ENCODE results near the gene XYLT2. TPM values are rescaled to one million over a fixed set of nuclear protein-coding genes. Genes with fewer than 3 reads are reported as not detected.
"Not testable (repeated sequence)": the region's sequence is repeated elsewhere in the genome, so short reads cannot be mapped to it uniquely, and the experiment has no call there.

The XYLT2 gene
- total RNA-seq, result 10 to 100 TPM; 17.7 to 41.3 (median 27.1) TPM

DNA sequence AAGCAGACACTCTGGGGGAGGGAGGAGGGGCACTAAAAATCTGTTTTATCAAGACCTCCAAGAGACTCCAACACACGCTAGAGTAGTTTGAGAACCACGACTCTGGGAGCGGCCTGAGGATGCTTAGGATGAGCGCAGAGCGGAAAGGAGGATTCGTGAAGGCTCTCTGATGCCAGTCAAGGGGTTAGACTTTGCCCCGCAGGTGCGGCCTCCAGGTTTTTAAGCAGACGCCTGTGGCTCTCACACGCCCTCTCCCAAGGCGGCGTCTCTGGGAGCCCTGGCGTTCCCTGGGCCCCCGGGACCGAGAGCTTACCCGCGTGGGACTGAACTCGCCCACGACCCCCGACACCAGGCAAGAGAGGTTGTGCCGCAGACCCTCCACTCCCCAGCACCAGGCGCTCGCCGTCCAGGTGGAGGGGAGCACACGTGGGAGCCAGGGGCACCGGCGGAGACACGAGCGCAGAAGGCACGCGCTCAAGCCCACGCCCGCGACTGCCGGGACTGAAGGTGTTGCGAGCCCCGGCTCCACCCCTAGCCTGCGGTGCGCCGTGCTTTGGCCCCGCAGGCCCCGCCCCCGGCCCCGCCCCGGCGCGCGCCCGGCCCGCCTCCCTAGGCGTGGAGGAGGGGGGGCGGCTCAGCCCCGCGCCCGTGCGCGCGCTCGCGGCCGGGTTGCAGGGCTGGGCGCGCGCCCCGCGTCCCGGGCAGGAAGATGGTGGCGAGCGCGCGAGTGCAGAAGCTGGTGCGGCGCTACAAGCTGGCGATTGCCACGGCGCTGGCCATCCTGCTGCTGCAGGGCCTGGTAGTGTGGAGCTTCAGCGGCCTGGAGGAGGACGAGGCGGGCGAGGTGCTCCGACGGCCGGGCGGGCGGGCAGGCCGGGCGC, at the start of gene XYLT2:
Gene XYLT2, plus strand, starts transcription at position 695 of the 881 bp plus-strand sequence. Its CDS starts 15 bp downstream, at position 710.
- TF ChIP-seq, protein P1, sequence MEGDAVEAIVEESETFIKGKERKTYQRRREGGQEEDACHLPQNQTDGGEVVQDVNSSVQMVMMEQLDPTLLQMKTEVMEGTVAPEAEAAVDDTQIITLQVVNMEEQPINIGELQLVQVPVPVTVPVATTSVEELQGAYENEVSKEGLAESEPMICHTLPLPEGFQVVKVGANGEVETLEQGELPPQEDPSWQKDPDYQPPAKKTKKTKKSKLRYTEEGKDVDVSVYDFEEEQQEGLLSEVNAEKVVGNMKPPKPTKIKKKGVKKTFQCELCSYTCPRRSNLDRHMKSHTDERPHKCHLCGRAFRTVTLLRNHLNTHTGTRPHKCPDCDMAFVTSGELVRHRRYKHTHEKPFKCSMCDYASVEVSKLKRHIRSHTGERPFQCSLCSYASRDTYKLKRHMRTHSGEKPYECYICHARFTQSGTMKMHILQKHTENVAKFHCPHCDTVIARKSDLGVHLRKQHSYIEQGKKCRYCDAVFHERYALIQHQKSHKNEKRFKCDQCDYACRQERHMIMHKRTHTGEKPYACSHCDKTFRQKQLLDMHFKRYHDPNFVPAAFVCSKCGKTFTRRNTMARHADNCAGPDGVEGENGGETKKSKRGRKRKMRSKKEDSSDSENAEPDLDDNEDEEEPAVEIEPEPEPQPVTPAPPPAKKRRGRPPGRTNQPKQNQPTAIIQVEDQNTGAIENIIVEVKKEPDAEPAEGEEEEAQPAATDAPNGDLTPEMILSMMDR (IDR thresholded peaks at IDR 0.05), result no peak
- TF ChIP-seq POLR2A (IDR thresholded peaks at IDR 0.05), result peak; percentile 8 to 26
- peaks cover 0 to 19% (median 8%) of the 10 kb centered on the region in 4 donors for H3K4me1 ChIP-seq
- H3K27ac ChIP-seq, result peak within 1 kb of the TSS; percentile 54 to 85 (median 72)
- H3K4me3 ChIP-seq, result peak within 1 kb of the TSS; percentile 80 to 99 (median 86)
- no peaks in the 10 kb centered on the region for H3K36me3 ChIP-seq
- H3K27me3 ChIP-seq, result no peaks in the 10 kb centered on the region
- H3K9me3 ChIP-seq, result no peaks in the 10 kb centered on the region
- peak; percentile 88 to 96 (median 92) for DNase-seq

DNA sequence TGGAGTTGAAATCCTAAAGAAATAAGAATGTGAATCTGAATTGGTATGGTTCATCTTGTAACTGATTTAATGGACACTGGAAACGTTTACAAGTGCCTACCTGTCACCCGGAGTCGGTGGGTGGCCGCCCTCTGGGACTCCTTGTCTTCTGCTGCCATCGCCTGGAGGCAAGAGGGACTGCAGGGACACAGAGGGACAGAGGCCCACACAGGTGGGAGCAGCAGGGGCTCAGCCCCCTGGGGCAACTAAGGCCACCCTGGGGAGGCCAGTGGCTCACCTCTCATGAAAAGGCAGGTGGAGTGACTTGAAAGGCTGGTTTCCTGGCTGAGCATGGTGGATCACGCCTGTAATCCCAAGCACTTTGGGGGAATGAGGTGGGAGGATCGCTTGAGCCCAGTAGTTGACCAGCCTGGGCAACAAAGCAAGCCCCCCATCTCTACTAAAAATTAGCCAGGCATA, 48.5 kb upstream of the XYLT2 start:
- DNase-seq, result peak; percentile 71 to 90 (median 80)
- no peaks in the 10 kb centered on the region for H3K27me3 ChIP-seq
- H3K4me1 ChIP-seq, result no peaks in the 10 kb centered on the region
- H3K36me3 ChIP-seq, result no peaks in the 10 kb centered on the region
- H3K9me3 ChIP-seq, result no peaks in the 10 kb centered on the region
- no peak overlapping the region for H3K27ac ChIP-seq
- TF ChIP-seq POLR2A (IDR thresholded peaks at IDR 0.05), result no peak
- TF ChIP-seq, protein P1 (IDR thresholded peaks at IDR 0.05), result peak; percentile 75 to 98 (median 92)
- H3K4me3 ChIP-seq, result no peak overlapping the region

DNA sequence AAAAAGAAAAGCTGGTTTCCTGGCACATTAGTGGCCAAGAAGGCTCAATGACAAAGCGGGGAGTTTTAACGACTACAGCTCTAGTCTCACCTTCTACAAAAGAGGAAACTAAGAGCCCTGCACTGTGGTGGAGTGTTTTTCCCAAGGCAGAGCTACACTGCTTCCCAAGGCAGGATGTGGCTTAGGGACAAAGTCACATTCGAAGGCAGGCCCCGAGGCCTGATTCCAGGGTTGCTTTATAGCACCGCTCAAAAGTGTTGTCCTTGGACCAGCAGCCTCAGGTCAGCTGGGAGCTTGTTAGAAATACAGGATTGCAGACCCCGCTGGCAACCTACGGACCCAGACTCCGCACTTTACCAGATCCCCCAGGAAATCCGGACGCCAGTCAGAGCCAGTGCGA, 47.9 kb upstream of the XYLT2 start:
- DNase-seq, result no peak
- H3K27ac ChIP-seq, result no peak overlapping the region
- H3K4me3 ChIP-seq, result no peak overlapping the region
- no peaks in the 10 kb centered on the region for H3K36me3 ChIP-seq
- H3K27me3 ChIP-seq, result no peaks in the 10 kb centered on the region
- no peaks in the 10 kb centered on the region for H3K4me1 ChIP-seq
- no peak for TF ChIP-seq POLR2A (IDR thresholded peaks at IDR 0.05)
- TF ChIP-seq, protein P1 (IDR thresholded peaks at IDR 0.05), result no peak
- H3K9me3 ChIP-seq, result no peaks in the 10 kb centered on the region

DNA sequence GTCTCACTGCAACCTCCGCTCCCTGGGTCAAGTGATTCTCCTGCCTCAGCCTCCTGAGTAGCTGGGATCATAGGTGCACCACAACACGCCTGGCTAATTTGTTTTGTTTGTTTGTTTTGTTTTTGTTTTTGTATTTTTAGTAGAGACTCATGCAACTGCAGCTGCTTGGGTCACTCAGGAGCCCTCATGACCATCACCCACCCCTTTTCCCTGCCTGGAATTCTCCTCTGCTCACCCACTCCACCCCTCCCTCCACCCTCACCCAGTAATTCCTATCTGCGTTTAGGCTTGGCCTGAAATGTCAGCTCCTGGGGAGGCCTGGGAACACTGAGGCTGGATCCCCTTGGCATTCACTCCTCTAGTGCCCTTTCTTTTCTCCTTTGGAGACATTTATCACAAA, 46.1 kb upstream of the XYLT2 start:
- Histone ChIP-seq H3K4me1 (peaks cover 0 to 4% (median 0%) of the 10 kb centered on the region in 4 donors), H3K27ac (no peak overlapping the region), H3K4me3 (no peak overlapping the region), H3K36me3 (no peaks in the 10 kb centered on the region), H3K27me3 (no peaks in the 10 kb centered on the region), H3K9me3 (no peaks in the 10 kb centered on the region)
- TF ChIP-seq, protein P1 (IDR thresholded peaks at IDR 0.05), result no peak
- no peak for TF ChIP-seq POLR2A (IDR thresholded peaks at IDR 0.05)
- no peak for DNase-seq

DNA sequence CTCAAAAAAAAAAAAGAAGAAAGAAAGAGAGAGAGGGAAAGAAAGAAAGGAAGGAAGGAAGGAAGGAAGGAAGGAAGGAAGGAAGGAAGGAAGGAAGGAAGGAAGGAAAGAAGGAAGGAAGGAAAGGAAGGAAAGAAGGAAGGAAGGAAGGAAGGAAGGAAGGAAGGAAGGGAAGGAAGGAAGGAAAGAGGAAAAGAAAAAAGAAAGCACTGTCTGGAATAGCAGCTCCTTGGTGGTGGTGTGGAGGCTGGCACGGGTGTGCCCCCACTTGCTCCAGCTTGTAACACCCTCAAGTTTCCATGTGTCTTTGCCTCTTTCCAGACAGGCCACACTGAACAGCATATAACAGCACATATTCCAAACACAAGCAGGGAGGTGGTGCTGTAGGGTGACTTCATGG, 45.1 kb upstream of the XYLT2 start:
- not testable (repeated sequence) for H3K27ac ChIP-seq, H3K9me3 ChIP-seq, H3K4me3 ChIP-seq, H3K27me3 ChIP-seq, DNase-seq, H3K36me3 ChIP-seq, H3K4me1 ChIP-seq

DNA sequence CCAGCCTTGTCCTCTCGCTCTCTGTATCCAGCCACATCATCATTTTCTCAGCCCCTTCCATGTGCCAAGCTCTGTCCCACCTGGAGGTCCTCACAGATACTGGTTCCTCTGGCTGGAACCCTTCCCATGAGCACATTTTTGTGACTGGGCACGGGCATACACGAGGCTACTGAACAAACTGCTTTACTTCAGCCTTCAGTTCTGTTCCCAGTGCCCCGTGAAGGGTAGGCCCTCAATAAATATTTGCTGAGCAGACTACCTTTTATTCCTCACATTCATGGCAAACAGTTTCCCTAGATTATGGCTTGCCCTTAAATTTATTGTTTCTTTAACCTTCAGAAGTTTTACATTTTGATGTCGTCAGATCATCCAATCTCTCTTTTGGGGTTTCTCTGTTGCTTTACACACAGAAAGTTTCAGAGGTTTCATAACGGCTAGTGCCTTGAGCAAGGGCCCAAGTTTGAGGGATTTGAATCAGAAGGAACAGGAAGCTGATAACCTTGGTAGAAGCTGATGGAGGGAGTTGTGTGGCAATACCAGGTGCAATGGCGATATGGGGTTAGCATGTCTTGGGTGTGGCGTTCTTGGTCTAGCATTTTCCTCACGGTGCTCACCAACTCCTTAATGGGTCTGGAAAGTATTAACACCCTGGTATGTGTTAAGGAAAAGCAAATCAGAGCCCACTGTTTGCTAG, 43.9 kb upstream of the XYLT2 start:
- no peak for DNase-seq
- H3K9me3 ChIP-seq, result no peaks in the 10 kb centered on the region
- no peak overlapping the region for H3K27ac ChIP-seq
- no peak overlapping the region for H3K4me3 ChIP-seq
- peaks cover 0 to 9% (median 0%) of the 10 kb centered on the region in 4 donors for H3K4me1 ChIP-seq
- no peak for TF ChIP-seq POLR2A (IDR thresholded peaks at IDR 0.05)
- TF ChIP-seq, protein P1 (IDR thresholded peaks at IDR 0.05), result no peak
- no peaks in the 10 kb centered on the region for H3K27me3 ChIP-seq
- no peaks in the 10 kb centered on the region for H3K36me3 ChIP-seq
